ENCODE results near the gene PRSS36. TPM values are rescaled to one million over a fixed set of nuclear protein-coding genes. Genes with fewer than 3 reads are reported as not detected.

PRSS36 gene
- total and polyA plus RNA-seq, 4 donors = 0.09 to 2.1 (median 0.62) TPM

- TF ChIP-seq, protein P1, sequence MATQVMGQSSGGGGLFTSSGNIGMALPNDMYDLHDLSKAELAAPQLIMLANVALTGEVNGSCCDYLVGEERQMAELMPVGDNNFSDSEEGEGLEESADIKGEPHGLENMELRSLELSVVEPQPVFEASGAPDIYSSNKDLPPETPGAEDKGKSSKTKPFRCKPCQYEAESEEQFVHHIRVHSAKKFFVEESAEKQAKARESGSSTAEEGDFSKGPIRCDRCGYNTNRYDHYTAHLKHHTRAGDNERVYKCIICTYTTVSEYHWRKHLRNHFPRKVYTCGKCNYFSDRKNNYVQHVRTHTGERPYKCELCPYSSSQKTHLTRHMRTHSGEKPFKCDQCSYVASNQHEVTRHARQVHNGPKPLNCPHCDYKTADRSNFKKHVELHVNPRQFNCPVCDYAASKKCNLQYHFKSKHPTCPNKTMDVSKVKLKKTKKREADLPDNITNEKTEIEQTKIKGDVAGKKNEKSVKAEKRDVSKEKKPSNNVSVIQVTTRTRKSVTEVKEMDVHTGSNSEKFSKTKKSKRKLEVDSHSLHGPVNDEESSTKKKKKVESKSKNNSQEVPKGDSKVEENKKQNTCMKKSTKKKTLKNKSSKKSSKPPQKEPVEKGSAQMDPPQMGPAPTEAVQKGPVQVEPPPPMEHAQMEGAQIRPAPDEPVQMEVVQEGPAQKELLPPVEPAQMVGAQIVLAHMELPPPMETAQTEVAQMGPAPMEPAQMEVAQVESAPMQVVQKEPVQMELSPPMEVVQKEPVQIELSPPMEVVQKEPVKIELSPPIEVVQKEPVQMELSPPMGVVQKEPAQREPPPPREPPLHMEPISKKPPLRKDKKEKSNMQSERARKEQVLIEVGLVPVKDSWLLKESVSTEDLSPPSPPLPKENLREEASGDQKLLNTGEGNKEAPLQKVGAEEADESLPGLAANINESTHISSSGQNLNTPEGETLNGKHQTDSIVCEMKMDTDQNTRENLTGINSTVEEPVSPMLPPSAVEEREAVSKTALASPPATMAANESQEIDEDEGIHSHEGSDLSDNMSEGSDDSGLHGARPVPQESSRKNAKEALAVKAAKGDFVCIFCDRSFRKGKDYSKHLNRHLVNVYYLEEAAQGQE (IDR thresholded peaks at IDR 0.05) = peak; percentile 73
- TF ChIP-seq NR2F2 (IDR thresholded peaks at IDR 0.05) = peak; percentile 73
Measured at GRCh38 chr16:31117384-31118222, 32.3 kb downstream of the PRSS36 start, which contains the start of gene KAT8 (continued).

GRCh38 chr16:31114468-31114867 lies 35.4 kb downstream of the PRSS36 start:
- Histone ChIP-seq H3K27me3 (ENCODE audit: control insufficient read depth in 4 of 4, insufficient read depth in 4 of 4, low read length in 3 of 4) (no peaks in the 10 kb centered on the region), H3K36me3 (ENCODE audit: control insufficient read depth in 4 of 4, insufficient read depth in 3 of 4, low read depth in 1 of 4, low read length in 3 of 4) (peaks cover 0 to 10% (median 6%) of the 10 kb centered on the region in 4 donors), H3K9ac (ENCODE audit: low read depth in 1 of 2, low read length in 2 of 2) (no peak overlapping the region), H3K27ac (ENCODE audit: low read depth in 1 of 2, low read length in 2 of 2) (peak overlapping the region; percentile 67 to 84), H3K4me3 (ENCODE audit: low read depth in 1 of 3, low read length in 3 of 3) (no peak overlapping the region), H3K4me1 (ENCODE audit: control insufficient read depth in 4 of 4, insufficient read depth in 4 of 4, low read length in 3 of 4) (peaks cover 29 to 64% (median 45%) of the 10 kb centered on the region in 4 donors), H3K9me3 (ENCODE audit: control insufficient read depth in 4 of 4, low read length in 3 of 4) (no peaks in the 10 kb centered on the region)
- WGBS = 60% methylated on average over 8 of the region's 8 CpGs
- TF ChIP-seq GABPA (IDR thresholded peaks at IDR 0.05 in 1 of 2, conservative IDR thresholded peaks at IDR 0.05 in 1 of 2) (no peak), EGR1 (IDR thresholded peaks at IDR 0.05; ENCODE audit: low read depth in 2 of 2) (no peak), SP1 (IDR thresholded peaks at IDR 0.05) (no peak), YY1 (IDR thresholded peaks at IDR 0.05) (no peak), RXRA (IDR thresholded peaks at IDR 0.05) (no peak)
- TF ChIP-seq, protein P2, sequence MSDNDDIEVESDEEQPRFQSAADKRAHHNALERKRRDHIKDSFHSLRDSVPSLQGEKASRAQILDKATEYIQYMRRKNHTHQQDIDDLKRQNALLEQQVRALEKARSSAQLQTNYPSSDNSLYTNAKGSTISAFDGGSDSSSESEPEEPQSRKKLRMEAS (IDR thresholded peaks at IDR 0.05) = no peak
- no peak for DNase-seq (ENCODE audit: low spot score)

GRCh38 chr16:31113121-31114120 lies 36.4 kb downstream of the PRSS36 start:
- peak overlapping the region; percentile 22 to 45 for H3K9ac ChIP-seq (ENCODE audit: low read depth in 1 of 2, low read length in 2 of 2)
- WGBS = 60% methylated on average over 5 of the region's 5 CpGs
- H3K9me3 ChIP-seq (ENCODE audit: control insufficient read depth in 4 of 4, low read length in 3 of 4) = no peaks in the 10 kb centered on the region
- no peaks in the 10 kb centered on the region for H3K27me3 ChIP-seq (ENCODE audit: control insufficient read depth in 4 of 4, insufficient read depth in 4 of 4, low read length in 3 of 4)
- peak overlapping the region; percentile 67 to 84 for H3K27ac ChIP-seq (ENCODE audit: low read depth in 1 of 2, low read length in 2 of 2)
- peaks cover 0 to 10% (median 6%) of the 10 kb centered on the region in 4 donors for H3K36me3 ChIP-seq (ENCODE audit: control insufficient read depth in 4 of 4, insufficient read depth in 3 of 4, low read depth in 1 of 4, low read length in 3 of 4)
- no peak overlapping the region for H3K4me3 ChIP-seq (ENCODE audit: low read depth in 1 of 3, low read length in 3 of 3)
- no peak for DNase-seq (ENCODE audit: low spot score)
- H3K4me1 ChIP-seq (ENCODE audit: control insufficient read depth in 4 of 4, insufficient read depth in 4 of 4, low read length in 3 of 4) = peaks cover 28 to 65% (median 48%) of the 10 kb centered on the region in 4 donors
- TF ChIP-seq FOXA1 (IDR thresholded peaks at IDR 0.05) (no peak), GABPA (IDR thresholded peaks at IDR 0.05 in 1 of 2, conservative IDR thresholded peaks at IDR 0.05 in 1 of 2) (peak in 1 of 2 donors; percentile 72), RAD21 (IDR thresholded peaks at IDR 0.05) (peak in 1 of 2 donors; percentile 11), YY1 (IDR thresholded peaks at IDR 0.05) (no peak), NR2F2 (IDR thresholded peaks at IDR 0.05) (no peak), CTCF (IDR thresholded peaks at IDR 0.05; ENCODE audit: low read depth, low read length, missing input control) (no peak), HNF4G (IDR thresholded peaks at IDR 0.05) (no peak), HNF4A (conservative IDR thresholded peaks at IDR 0.05) (peak; percentile 42 to 51), FOXA2 (IDR thresholded peaks at IDR 0.05) (no peak), JUND (IDR thresholded peaks at IDR 0.05) (no peak), ATF3 (IDR thresholded peaks at IDR 0.05) (no peak), EGR1 (IDR thresholded peaks at IDR 0.05; ENCODE audit: low read depth in 2 of 2) (peak in 1 of 2 donors; percentile 36), TAF1 (conservative IDR thresholded peaks at IDR 0.05) (no peak), RXRA (IDR thresholded peaks at IDR 0.05) (peak; percentile 45 to 67), SP1 (IDR thresholded peaks at IDR 0.05) (peak; percentile 67)
- TF ChIP-seq, protein P3, sequence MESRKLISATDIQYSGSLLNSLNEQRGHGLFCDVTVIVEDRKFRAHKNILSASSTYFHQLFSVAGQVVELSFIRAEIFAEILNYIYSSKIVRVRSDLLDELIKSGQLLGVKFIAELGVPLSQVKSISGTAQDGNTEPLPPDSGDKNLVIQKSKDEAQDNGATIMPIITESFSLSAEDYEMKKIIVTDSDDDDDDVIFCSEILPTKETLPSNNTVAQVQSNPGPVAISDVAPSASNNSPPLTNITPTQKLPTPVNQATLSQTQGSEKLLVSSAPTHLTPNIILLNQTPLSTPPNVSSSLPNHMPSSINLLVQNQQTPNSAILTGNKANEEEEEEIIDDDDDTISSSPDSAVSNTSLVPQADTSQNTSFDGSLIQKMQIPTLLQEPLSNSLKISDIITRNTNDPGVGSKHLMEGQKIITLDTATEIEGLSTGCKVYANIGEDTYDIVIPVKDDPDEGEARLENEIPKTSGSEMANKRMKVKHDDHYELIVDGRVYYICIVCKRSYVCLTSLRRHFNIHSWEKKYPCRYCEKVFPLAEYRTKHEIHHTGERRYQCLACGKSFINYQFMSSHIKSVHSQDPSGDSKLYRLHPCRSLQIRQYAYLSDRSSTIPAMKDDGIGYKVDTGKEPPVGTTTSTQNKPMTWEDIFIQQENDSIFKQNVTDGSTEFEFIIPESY (IDR thresholded peaks at IDR 0.05) = no peak
- TF ChIP-seq, protein P2 (IDR thresholded peaks at IDR 0.05) = peak; percentile 68

Data from liver (tissue), 9 donors.